ENCODE results near the gene TTC13.
A peak's percentile ranks its signal among the peaks of the same experiment; 100 is the strongest.

Gene TTC13

GRCh38 chr1:230950404-230950803 lies 28.3 kb downstream of the TTC13 start:
- Mint-ChIP-seq H3K36me3 (ENCODE audit: low read depth) (peaks cover 40% of the 10 kb centered on the region), H3K9me3 (no peaks in the 10 kb centered on the region), H3K4me3 (no peak overlapping the region), H3K4me1 (ENCODE audit: low read depth) (no peaks in the 10 kb centered on the region), H3K27ac (no peak overlapping the region), H3K27me3 (ENCODE audit: low read depth) (no peaks in the 10 kb centered on the region)
- no peak for DNase-seq (ENCODE audit: low spot score)

- peaks cover 41% of the 10 kb centered on the region for H3K36me3 Mint-ChIP-seq (ENCODE audit: low read depth)
- H3K4me1 Mint-ChIP-seq (ENCODE audit: low read depth), result no peaks in the 10 kb centered on the region
- no peak for DNase-seq (ENCODE audit: low spot score)
- H3K27me3 Mint-ChIP-seq (ENCODE audit: low read depth), result no peaks in the 10 kb centered on the region
- H3K27ac Mint-ChIP-seq, result no peak overlapping the region
- H3K9me3 Mint-ChIP-seq, result no peaks in the 10 kb centered on the region
- no peak overlapping the region for H3K4me3 Mint-ChIP-seq
Measured at GRCh38 chr1:230948903-230949302, 29.8 kb downstream of the TTC13 start.

GRCh38 chr1:230948301-230948700 lies 30.4 kb downstream of the TTC13 start:
- H3K4me1 Mint-ChIP-seq (ENCODE audit: low read depth), result no peaks in the 10 kb centered on the region
- no peak overlapping the region for H3K4me3 Mint-ChIP-seq
- no peaks in the 10 kb centered on the region for H3K27me3 Mint-ChIP-seq (ENCODE audit: low read depth)
- no peaks in the 10 kb centered on the region for H3K9me3 Mint-ChIP-seq
- H3K36me3 Mint-ChIP-seq (ENCODE audit: low read depth), result peaks cover 38% of the 10 kb centered on the region
- no peak for DNase-seq (ENCODE audit: low spot score)
- no peak overlapping the region for H3K27ac Mint-ChIP-seq

- Mint-ChIP-seq H3K9me3 (no peaks in the 10 kb centered on the region), H3K36me3 (ENCODE audit: low read depth) (peaks cover 37% of the 10 kb centered on the region), H3K4me3 (no peak overlapping the region), H3K27ac (no peak overlapping the region), H3K4me1 (ENCODE audit: low read depth) (peaks cover 13% of the 10 kb centered on the region), H3K27me3 (ENCODE audit: low read depth) (no peaks in the 10 kb centered on the region)
- DNase-seq (ENCODE audit: low spot score), result no peak
Measured at GRCh38 chr1:230943048-230943593, 35.5 kb downstream of the TTC13 start.

GRCh38 chr1:230940848-230941247 lies 37.8 kb downstream of the TTC13 start:
- no peak for DNase-seq (ENCODE audit: low spot score)
- Mint-ChIP-seq H3K27ac (no peak overlapping the region), H3K27me3 (ENCODE audit: low read depth) (no peaks in the 10 kb centered on the region), H3K36me3 (ENCODE audit: low read depth) (peaks cover 41% of the 10 kb centered on the region), H3K4me3 (no peak overlapping the region), H3K9me3 (no peaks in the 10 kb centered on the region), H3K4me1 (ENCODE audit: low read depth) (peaks cover 24% of the 10 kb centered on the region)

GRCh38 chr1:230939806-230940489 lies 38.7 kb downstream of the TTC13 start:
- no peaks in the 10 kb centered on the region for H3K27me3 Mint-ChIP-seq (ENCODE audit: low read depth)
- no peak overlapping the region for H3K27ac Mint-ChIP-seq
- H3K4me1 Mint-ChIP-seq (ENCODE audit: low read depth), result peaks cover 31% of the 10 kb centered on the region
- DNase-seq (ENCODE audit: low spot score), result no peak
- peaks cover 42% of the 10 kb centered on the region for H3K36me3 Mint-ChIP-seq (ENCODE audit: low read depth)
- no peak overlapping the region for H3K4me3 Mint-ChIP-seq
- no peaks in the 10 kb centered on the region for H3K9me3 Mint-ChIP-seq

GRCh38 chr1:230938924-230939368 lies 39.7 kb downstream of the TTC13 start:
- Mint-ChIP-seq H3K27me3 (ENCODE audit: low read depth) (no peaks in the 10 kb centered on the region), H3K36me3 (ENCODE audit: low read depth) (peaks cover 37% of the 10 kb centered on the region), H3K4me3 (no peak overlapping the region), H3K9me3 (no peaks in the 10 kb centered on the region), H3K27ac (peak overlapping the region; percentile 9), H3K4me1 (ENCODE audit: low read depth) (peaks cover 31% of the 10 kb centered on the region)
- no peak for DNase-seq (ENCODE audit: low spot score)

- H3K4me3 Mint-ChIP-seq, result peak overlapping the region; percentile 50
- H3K27me3 Mint-ChIP-seq (ENCODE audit: low read depth), result no peaks in the 10 kb centered on the region
- no peak for DNase-seq (ENCODE audit: low spot score)
- H3K9me3 Mint-ChIP-seq, result no peaks in the 10 kb centered on the region
- H3K4me1 Mint-ChIP-seq (ENCODE audit: low read depth), result peaks cover 29% of the 10 kb centered on the region
- peak overlapping the region; percentile 64 for H3K27ac Mint-ChIP-seq
- peaks cover 42% of the 10 kb centered on the region for H3K36me3 Mint-ChIP-seq (ENCODE audit: low read depth)
Measured at GRCh38 chr1:230937371-230937770, 41.3 kb downstream of the TTC13 start.

- Mint-ChIP-seq H3K27me3 (ENCODE audit: low read depth) (no peaks in the 10 kb centered on the region), H3K27ac (peak overlapping the region; percentile 27), H3K9me3 (no peaks in the 10 kb centered on the region), H3K36me3 (ENCODE audit: low read depth) (peaks cover 40% of the 10 kb centered on the region), H3K4me3 (no peak overlapping the region), H3K4me1 (ENCODE audit: low read depth) (peaks cover 27% of the 10 kb centered on the region)
- DNase-seq (ENCODE audit: low spot score), result no peak
Measured at GRCh38 chr1:230936475-230936874, 42.2 kb downstream of the TTC13 start.

GRCh38 chr1:230935852-230936251 lies 42.8 kb downstream of the TTC13 start:
- Mint-ChIP-seq H3K9me3 (no peaks in the 10 kb centered on the region), H3K4me1 (ENCODE audit: low read depth) (peaks cover 29% of the 10 kb centered on the region), H3K4me3 (no peak overlapping the region), H3K36me3 (ENCODE audit: low read depth) (peaks cover 41% of the 10 kb centered on the region), H3K27ac (peak overlapping the region; percentile 9), H3K27me3 (ENCODE audit: low read depth) (no peaks in the 10 kb centered on the region)
- no peak for DNase-seq (ENCODE audit: low spot score)

GRCh38 chr1:230930986-230931385 lies 47.7 kb downstream of the TTC13 start:
- Mint-ChIP-seq H3K36me3 (ENCODE audit: low read depth) (peaks cover 41% of the 10 kb centered on the region), H3K27ac (no peak overlapping the region), H3K4me1 (ENCODE audit: low read depth) (peaks cover 9% of the 10 kb centered on the region), H3K27me3 (ENCODE audit: low read depth) (no peaks in the 10 kb centered on the region), H3K4me3 (no peak overlapping the region), H3K9me3 (no peaks in the 10 kb centered on the region)
- no peak for DNase-seq (ENCODE audit: low spot score)

- H3K27me3 Mint-ChIP-seq (ENCODE audit: low read depth), result no peaks in the 10 kb centered on the region
- H3K9me3 Mint-ChIP-seq, result no peaks in the 10 kb centered on the region
- DNase-seq (ENCODE audit: low spot score), result no peak
- H3K4me1 Mint-ChIP-seq (ENCODE audit: low read depth), result peaks cover 2% of the 10 kb centered on the region
- no peak overlapping the region for H3K27ac Mint-ChIP-seq
- H3K36me3 Mint-ChIP-seq (ENCODE audit: low read depth), result peaks cover 50% of the 10 kb centered on the region
- H3K4me3 Mint-ChIP-seq, result no peak overlapping the region
Measured at GRCh38 chr1:230926182-230926581, 52.5 kb downstream of the TTC13 start.

GRCh38 chr1:230925608-230926007 lies 53.1 kb downstream of the TTC13 start:
- H3K9me3 Mint-ChIP-seq, result no peaks in the 10 kb centered on the region
- peaks cover 47% of the 10 kb centered on the region for H3K36me3 Mint-ChIP-seq (ENCODE audit: low read depth)
- no peaks in the 10 kb centered on the region for H3K27me3 Mint-ChIP-seq (ENCODE audit: low read depth)
- DNase-seq (ENCODE audit: low spot score), result no peak
- no peak overlapping the region for H3K4me3 Mint-ChIP-seq
- H3K27ac Mint-ChIP-seq, result no peak overlapping the region
- H3K4me1 Mint-ChIP-seq (ENCODE audit: low read depth), result no peaks in the 10 kb centered on the region

- no peak for DNase-seq (ENCODE audit: low spot score)
- Mint-ChIP-seq H3K4me1 (ENCODE audit: low read depth) (no peaks in the 10 kb centered on the region), H3K36me3 (ENCODE audit: low read depth) (peaks cover 53% of the 10 kb centered on the region), H3K27ac (no peak overlapping the region), H3K9me3 (no peaks in the 10 kb centered on the region), H3K27me3 (ENCODE audit: low read depth) (no peaks in the 10 kb centered on the region), H3K4me3 (no peak overlapping the region)
Measured at GRCh38 chr1:230923176-230923575, 55.5 kb downstream of the TTC13 start.

GRCh38 chr1:230922620-230923019 lies 56.0 kb downstream of the TTC13 start:
- Mint-ChIP-seq H3K4me3 (no peak overlapping the region), H3K27ac (no peak overlapping the region), H3K27me3 (ENCODE audit: low read depth) (no peaks in the 10 kb centered on the region), H3K36me3 (ENCODE audit: low read depth) (peaks cover 50% of the 10 kb centered on the region), H3K9me3 (no peaks in the 10 kb centered on the region), H3K4me1 (ENCODE audit: low read depth) (no peaks in the 10 kb centered on the region)
- no peak for DNase-seq (ENCODE audit: low spot score)
